ENCODE data around the gene ZNF428.

ZNF428 gene

DNA sequence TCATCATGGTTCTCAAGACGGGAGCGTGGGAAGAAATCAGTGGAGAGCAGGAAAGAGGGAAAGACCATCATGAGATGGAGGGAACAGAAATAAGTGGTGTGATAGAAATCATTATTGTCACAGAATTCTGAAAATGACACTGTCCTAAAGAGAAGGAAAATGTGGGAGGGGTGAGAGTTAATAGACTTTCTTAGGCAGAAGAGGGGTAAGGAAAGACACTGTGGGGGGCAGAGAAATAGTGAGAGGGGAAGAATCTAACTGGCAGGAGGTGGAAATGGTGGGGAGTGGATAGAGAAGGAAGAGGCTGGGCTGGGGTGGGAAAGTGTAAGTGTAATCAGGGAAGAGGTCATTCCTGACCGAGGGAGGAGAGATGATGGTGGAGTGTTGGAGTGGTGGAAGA, 40.6 kb downstream of the ZNF428 start:
- Histone ChIP-seq H3K4me1 (ENCODE audit: control insufficient read depth in 1 of 2, insufficient read depth in 1 of 2, low read depth in 1 of 2, low read length in 1 of 2) (peaks cover 23 to 31% of the 10 kb centered on the region in 2 experiments), H3K27me3 (no peaks in the 10 kb centered on the region), H3K4me3 (ENCODE audit: low read depth in 1 of 2, low read length in 1 of 2) (no peak overlapping the region), H3K9me3 (no peaks in the 10 kb centered on the region), H3K27ac (no peak overlapping the region), H3K36me3 (no peaks in the 10 kb centered on the region)
- TF ChIP-seq, protein P1, sequence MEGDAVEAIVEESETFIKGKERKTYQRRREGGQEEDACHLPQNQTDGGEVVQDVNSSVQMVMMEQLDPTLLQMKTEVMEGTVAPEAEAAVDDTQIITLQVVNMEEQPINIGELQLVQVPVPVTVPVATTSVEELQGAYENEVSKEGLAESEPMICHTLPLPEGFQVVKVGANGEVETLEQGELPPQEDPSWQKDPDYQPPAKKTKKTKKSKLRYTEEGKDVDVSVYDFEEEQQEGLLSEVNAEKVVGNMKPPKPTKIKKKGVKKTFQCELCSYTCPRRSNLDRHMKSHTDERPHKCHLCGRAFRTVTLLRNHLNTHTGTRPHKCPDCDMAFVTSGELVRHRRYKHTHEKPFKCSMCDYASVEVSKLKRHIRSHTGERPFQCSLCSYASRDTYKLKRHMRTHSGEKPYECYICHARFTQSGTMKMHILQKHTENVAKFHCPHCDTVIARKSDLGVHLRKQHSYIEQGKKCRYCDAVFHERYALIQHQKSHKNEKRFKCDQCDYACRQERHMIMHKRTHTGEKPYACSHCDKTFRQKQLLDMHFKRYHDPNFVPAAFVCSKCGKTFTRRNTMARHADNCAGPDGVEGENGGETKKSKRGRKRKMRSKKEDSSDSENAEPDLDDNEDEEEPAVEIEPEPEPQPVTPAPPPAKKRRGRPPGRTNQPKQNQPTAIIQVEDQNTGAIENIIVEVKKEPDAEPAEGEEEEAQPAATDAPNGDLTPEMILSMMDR (IDR thresholded peaks at IDR 0.05) = no peak

DNA sequence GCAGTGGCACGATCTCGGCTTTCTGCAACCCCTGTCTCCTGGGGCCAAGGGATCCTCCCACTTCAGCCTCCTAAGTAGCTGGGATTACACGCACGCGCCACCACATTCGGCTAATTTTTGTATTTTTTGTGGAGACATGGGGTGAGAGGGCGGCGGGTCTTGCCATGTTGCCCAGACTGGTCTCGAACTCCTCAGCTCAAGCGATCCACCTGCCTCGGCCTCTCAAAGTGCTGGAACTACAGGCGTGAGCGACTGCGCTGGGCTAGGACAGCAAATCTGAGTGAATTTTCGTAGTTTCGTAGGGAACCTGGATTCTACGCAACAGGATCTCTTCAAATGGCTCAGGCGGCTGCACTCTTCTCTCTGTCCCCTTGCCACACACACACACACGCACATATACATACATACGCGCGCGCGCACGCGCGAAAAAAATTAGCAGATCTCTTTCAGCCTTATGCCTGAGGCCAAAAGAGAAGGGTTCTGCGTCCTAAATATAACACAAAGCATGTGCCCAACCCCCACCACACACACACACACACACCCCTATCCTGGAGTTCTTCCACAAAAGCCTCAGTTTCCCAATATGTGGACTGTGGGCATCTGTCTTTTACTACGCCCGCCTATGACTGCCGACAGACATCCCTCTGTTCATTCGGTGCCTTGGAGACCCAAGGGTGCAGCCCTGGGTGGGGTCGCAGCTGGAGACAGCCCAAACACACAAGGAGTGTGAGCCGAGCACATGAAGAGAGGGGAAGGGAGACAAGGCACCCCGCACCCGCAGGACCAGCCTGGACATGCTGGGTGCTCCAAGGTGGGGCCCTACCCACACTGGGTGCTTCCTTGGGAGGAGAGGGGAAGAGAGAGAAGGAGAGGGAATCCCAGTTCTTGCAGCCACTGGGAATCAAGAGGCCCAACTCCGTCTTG, 43.2 kb downstream of the ZNF428 start:
- Histone ChIP-seq H3K27me3 (no peaks in the 10 kb centered on the region), H3K4me3 (ENCODE audit: low read depth in 1 of 2, low read length in 1 of 2) (peak overlapping the region; percentile 69 to 82), H3K9me3 (no peaks in the 10 kb centered on the region), H3K27ac (peak overlapping the region; percentile 86), H3K4me1 (ENCODE audit: control insufficient read depth in 1 of 2, insufficient read depth in 1 of 2, low read depth in 1 of 2, low read length in 1 of 2) (peaks cover 23 to 26% of the 10 kb centered on the region in 2 experiments), H3K36me3 (peaks cover 3% of the 10 kb centered on the region)
- TF ChIP-seq, protein P1 (IDR thresholded peaks at IDR 0.05) = no peak

DNA sequence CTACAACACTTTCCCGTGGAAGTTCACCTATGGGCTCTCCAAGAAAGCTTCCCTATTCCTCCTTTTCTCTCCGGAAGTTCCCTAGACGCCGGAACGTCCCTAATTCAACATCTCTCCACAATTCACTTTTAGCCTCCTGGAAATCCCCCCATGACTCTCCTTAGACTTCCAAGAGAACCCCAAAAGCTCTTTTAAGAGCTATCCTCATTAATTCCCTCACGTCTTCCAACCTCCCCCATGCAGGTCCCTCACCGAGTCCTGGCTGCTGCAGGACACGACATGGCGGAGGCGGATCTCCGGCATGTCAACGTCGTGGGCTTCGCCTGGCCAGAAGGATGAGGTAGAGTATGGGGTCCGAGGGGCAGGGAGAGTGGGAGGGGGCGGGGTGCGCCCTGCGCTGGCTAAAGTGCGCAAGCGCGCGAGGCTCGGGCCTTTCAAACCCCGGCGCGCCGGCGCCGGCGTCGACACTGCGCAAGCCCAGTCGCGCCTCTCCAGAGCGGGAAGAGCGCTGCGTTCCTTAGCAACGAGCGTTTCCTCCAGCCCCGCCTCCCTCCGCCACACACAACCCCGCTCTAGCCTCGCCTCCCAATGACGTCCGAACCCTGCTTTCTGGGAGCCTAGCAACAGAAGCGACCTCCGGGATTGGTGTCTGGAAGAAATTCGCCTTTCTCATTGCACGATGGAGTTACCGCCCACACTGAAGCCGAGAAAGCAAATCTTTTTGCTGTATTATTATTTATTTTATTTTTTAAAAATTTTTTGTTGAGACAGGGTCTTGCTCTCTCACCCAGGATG, 44.1 kb downstream of the ZNF428 start, which contains the start of the genes PINLYP and XRCC1:
TSS of gene PINLYP (plus strand) at position 646 of the 795 bp plus-strand sequence. CDS start 1,391 bp downstream, outside the sequence.
TSS of gene XRCC1 (minus strand) at position 372 of the 795 bp plus-strand sequence. CDS start at position 303, 69 bp downstream.
- peak within 1 kb of the TSS; percentile 69 to 82 for H3K4me3 ChIP-seq (ENCODE audit: low read depth in 1 of 2, low read length in 1 of 2)
- peaks cover 3% of the 10 kb centered on the region for H3K36me3 ChIP-seq
- TF ChIP-seq, protein P1 (IDR thresholded peaks at IDR 0.05) = peak; percentile 43
- no peaks in the 10 kb centered on the region for H3K27me3 ChIP-seq
- peaks cover 18 to 19% of the 10 kb centered on the region in 2 experiments for H3K4me1 ChIP-seq (ENCODE audit: control insufficient read depth in 1 of 2, insufficient read depth in 1 of 2, low read depth in 1 of 2, low read length in 1 of 2)
- H3K9me3 ChIP-seq = no peaks in the 10 kb centered on the region
- H3K27ac ChIP-seq = peak within 1 kb of the TSS; percentile 86

DNA sequence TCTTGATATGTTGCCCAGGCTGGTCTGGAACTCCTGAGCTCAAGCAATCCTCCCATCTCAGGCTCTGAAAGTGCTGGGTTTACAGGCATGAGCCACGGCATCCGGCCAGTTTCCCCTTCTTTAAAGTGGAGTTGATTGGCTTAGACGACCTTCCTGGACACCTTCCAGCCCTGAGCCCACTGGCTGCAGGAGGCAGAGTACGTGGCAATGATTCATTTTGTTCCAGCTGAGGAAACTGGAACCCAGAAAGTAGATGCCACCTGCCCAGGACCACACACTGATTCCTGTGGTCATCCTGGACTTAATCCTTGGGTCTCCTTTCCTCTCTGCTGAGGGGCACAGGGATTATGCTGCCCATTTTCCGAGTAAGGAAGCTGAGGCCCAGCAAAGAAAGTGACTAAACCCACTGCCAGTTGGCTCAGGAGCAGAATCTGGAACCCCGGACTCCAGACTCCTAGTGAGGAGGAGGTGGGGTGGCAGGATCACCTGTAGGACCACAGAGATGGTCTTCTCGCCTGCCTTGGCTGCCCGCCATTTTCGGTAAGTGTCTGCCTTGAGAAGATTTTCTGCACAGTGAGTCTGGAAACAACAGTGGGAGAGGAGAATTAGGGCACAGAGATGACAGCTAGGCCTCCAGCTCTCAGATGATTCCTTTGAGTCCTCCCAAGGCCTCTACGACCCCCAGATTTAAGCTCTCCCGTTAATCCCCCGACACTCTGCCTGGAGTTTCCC, 44.8 kb downstream of the ZNF428 start:
- no peaks in the 10 kb centered on the region for H3K9me3 ChIP-seq
- peak overlapping the region; percentile 69 to 82 for H3K4me3 ChIP-seq (ENCODE audit: low read depth in 1 of 2, low read length in 1 of 2)
- peaks cover 3% of the 10 kb centered on the region for H3K36me3 ChIP-seq
- peak overlapping the region; percentile 86 for H3K27ac ChIP-seq
- no peaks in the 10 kb centered on the region for H3K27me3 ChIP-seq
- H3K4me1 ChIP-seq (ENCODE audit: control insufficient read depth in 1 of 2, insufficient read depth in 1 of 2, low read depth in 1 of 2, low read length in 1 of 2) = peaks cover 13 to 19% of the 10 kb centered on the region in 2 experiments
- TF ChIP-seq, protein P1 (IDR thresholded peaks at IDR 0.05) = no peak

DNA sequence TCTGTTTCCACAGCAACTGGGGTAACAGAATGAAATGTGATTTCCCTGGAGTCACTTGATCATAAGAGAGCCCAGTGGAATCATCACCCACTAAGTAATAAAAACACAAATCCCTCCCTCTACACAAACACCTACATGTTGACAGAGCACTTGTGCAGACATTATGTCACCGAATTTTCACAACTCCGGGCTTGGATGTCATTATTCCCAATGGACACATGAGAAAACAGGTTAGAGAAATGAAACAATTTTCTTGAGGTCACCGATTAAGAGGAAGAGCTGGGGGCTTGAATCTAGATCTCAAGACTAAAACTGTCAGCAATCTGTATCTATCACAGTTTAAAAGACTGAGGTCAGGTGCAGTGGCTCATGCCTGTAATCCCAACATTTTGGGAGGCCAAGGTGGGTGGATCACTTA, 47.2 kb downstream of the ZNF428 start:
- H3K4me3 ChIP-seq (ENCODE audit: low read depth in 1 of 2, low read length in 1 of 2) = no peak overlapping the region
- H3K27ac ChIP-seq = no peak overlapping the region
- peaks cover 13 to 19% of the 10 kb centered on the region in 2 experiments for H3K4me1 ChIP-seq (ENCODE audit: control insufficient read depth in 1 of 2, insufficient read depth in 1 of 2, low read depth in 1 of 2, low read length in 1 of 2)
- peaks cover 3% of the 10 kb centered on the region for H3K36me3 ChIP-seq
- TF ChIP-seq, protein P1 (IDR thresholded peaks at IDR 0.05) = no peak
- H3K9me3 ChIP-seq = no peaks in the 10 kb centered on the region
- H3K27me3 ChIP-seq = no peaks in the 10 kb centered on the region

All from neutrophil (primary cell).